Suppressor macrophage (primary cell): ENCODE measurements around the gene RDH14.

Experiments used
- DNase-seq, 4 experiments: peaks; one replicate each; pipeline ENCODE4 v3.0.0-alpha.2; 2020 to 2022
- total RNA-seq, 17 experiments: gene quantifications; one replicate each; lab custom pipeline; 2026; ENCODE audit warnings: mixed read lengths in 6 of 17, inconsistent platforms in 3 of 17; lab: John Stamatoyannopoulos, UW

RDH14 gene, protein sequence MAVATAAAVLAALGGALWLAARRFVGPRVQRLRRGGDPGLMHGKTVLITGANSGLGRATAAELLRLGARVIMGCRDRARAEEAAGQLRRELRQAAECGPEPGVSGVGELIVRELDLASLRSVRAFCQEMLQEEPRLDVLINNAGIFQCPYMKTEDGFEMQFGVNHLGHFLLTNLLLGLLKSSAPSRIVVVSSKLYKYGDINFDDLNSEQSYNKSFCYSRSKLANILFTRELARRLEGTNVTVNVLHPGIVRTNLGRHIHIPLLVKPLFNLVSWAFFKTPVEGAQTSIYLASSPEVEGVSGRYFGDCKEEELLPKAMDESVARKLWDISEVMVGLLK
- total RNA-seq = 4.6 to 11.4 (median 9.7) reads per million in 17 experiments

DNA sequence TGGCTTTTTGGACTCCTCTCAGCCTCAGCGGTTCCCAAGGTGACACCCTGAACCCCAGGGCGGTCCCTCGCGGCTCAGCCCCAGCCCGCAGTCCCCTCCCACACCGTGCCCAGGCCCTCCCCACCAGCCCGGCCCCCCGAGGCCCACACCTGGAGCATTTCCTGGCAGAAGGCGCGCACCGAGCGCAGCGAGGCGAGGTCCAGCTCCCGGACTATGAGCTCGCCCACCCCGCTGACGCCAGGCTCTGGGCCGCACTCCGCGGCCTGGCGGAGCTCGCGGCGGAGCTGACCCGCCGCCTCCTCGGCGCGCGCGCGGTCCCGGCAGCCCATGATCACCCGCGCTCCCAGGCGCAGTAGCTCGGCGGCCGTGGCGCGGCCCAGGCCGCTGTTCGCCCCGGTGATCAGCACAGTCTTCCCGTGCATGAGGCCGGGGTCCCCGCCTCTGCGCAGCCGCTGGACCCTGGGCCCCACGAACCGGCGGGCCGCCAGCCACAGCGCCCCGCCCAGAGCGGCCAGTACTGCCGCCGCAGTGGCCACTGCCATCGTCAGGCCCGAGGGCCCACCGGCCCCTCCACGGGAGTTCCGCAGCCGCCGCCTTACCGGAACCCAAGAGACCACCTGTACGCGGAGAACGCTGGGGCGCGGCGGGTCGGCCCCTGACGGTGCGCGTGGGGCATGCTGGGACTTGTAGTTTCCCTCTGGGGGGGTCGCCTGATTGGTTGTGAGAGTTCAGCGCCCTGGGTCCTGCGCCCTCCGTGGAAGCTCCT, at the start of gene RDH14:
RDH14 (minus strand) TSS at position 623 of the 766 bp plus-strand sequence; CDS start at position 542, 81 bp downstream.
- peak; percentile 87 to 93 (median 91) for DNase-seq

DNA sequence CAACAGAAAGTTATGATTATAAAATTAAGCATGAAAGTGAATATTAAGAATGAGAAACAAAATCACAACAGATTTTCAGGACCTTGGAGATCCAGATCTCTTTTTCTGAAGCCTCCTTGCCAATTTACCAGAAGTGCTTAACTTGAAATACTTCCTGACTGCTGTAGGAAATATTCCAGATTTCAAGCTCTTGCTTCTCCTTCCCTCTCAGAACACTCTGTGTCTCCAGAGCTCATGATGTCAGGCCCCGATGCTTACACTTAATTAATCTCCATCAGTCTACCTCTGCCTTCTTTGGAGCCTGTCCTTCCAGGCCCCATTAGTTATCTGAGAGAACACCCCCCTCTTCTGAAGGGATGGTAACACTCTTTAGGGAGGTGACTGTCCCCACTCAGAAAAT, 49.6 kb upstream of the RDH14 start:
- no peak for DNase-seq

DNA sequence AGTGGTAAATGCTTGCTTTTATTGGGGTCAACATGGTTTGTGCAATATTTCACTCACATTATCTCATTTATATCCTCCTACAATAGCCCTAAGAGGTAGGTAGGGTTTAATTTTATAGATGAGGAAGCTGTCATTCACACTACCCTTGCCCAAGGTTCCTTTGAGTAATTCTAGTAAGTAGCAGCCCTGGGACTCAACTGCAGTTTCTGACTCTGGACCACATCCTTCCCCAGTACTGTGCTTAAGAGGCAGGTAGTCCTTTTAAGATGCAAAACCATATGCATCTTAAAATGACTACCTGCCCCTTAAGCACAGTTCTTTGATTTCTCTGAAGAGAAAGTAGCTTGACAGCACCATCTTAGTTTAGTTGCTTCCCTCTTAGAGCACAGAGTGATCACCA, 44.7 kb upstream of the RDH14 start:
- DNase-seq = no peak

DNA sequence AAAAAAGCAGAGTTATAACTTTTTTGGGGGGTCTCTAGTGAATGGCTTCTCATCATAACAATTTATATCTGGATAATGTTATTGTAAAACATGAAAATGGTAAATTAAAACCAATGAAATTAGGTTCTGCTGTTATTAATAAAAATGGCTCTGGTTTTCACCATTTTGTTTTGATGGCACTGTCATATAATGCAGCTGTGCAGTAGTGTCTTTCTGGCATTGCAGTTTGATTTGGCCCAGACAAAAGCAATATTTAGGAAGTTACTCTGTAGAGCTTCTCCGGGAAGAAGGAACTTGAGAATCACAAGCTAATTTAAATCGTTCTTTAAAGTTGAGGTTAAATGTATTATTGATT, 44.1 kb upstream of the RDH14 start:
- DNase-seq = no peak

DNA sequence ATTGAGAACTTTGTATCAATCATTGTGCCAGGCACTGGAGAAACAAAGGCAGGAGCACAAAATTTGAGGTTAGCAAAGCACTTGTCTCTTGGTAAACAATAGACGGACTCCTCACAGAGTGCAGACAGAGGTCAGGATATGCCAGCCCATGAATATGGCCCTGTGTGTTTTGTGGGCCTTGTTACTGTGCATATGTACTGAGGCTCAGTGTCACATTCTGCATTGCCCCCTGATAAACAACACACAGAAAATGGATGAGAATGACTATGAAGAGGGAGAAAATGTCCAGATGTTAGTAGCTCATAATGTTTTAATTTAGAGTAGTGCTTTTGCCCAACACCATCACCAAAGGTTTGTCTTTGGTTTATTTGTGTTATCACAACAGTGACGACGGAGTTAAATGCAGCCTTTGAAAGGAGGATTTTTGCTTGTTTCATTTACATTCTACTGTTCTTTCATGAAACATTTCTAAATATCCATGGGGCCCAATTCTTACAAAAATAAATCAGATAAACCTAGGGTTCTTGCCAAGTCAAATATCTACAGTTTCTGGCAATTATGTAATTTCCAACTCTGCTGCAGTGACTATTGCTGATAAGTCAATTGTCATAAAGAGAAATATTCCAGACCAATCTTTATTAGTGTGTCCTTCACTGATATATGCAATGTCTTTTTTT, 43.5 kb upstream of the RDH14 start:
- DNase-seq = no peak

DNA sequence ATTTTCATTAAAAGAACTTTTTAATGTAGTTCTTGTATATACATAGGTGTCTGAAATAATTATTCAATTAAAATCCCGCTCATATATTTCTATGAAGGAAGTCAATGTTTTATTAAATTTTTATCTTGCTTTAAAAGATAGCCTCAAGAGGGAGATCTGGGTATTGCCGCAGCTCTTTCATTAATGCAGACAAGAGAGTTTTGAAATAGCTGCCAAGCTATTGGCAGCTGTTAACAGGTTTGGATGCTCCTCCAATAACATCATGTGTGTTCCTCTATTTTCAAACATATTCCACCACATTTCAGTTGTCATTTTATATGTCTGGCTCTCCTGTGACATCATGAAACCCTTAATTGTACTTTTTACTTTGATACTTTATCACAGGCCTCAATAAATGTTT, 41.8 kb upstream of the RDH14 start:
- no peak for DNase-seq

DNA sequence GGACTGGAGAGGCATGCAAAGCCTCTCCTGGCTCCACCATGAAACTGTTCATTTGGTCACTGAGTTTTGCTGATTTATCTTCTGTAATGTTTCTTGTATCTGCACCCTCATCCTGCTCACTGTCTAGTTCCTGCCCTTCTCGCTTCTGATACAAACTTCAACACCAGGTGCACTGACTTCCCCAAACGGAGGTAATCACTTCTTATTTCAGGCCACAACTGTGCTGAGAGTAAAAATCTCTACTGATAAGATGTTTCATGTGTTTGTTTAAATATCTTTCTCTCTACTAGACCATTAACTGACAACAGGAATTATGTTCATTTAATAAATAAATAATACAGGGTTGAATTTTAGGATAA, 39.8 kb upstream of the RDH14 start:
- DNase-seq = no peak

DNA sequence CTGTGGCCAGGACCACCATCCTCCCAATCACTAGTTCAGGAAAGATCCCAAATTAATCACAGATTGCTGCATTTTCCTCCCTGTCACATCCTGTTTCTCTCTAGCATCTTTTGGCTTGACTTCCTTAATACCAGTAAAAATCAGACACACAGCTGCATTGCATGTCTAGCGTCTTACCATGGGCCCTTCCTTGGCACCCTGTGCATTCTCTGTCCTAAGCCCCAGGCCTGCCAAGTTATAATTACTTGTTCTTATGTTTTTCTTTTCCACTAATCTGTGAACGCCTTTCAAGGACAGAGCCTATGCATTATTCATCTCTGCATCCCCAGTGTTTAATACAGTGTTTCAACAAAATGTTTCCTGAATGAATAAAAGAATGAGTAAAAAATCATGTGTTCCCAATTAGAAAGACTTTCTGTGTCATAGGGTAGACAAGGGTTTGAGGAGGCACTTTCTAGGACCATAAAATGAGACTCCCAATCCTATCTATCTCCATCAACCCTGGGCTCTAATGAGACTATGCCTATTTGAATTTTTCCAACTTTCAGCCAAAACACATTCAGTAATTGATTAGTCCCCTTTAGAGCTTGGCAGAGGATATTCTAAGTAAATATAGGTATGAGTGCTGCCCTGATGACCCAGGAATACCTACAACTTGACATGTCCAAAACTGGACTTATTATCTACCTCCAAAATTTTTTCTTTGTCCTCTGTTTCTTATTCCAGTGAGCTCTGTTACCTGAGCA, 39.2 kb upstream of the RDH14 start:
- no peak for DNase-seq

DNA sequence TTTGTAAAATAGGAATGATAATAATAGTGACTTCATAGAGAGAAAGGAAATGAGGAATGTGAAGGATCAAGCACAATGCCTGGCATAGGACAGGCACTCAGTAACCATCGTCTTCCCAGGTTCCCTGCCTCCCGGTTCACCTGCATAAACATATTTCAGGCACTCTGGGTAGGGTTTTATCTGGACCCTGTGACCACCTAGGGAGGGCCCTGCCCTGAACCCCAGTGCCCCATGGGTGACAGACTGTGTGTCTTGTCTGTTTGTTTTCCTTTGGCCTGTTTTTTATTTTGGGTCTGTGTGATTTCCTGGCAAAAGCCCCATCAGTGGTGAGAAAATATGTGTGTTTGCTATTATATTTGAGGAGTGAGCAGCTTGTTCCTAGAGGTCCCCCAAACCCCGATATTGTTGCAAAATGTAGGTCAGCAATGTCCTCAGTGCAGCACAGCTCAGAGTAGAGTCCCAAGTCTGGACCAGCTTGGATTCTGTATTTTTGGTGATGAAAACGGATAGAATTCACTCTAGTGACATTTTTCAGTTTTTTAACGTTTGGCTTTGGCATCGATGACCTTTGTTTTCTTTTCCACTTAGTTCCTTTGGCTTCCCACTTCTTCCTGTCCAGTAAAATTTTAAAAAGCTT, 38.5 kb upstream of the RDH14 start:
- no peak for DNase-seq

DNA sequence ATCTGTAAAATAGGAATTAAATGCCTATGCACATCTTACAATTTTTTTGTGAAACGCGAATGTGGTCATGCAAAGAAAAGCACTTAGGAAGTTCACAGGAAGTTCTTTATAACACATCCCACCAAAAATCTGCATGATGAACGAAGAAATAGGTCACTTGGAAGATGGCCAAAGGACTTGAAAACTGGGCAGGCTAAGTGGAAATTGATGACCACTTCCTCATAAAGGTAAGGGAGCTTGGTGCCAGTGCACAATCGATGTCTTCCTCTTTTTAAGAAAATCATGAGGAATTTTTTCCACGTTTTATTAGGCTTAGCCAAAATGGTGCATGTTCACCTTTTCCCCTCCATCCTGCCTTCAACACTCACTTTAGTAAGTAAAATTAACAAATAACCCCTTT, 37.2 kb upstream of the RDH14 start:
- no peak for DNase-seq

DNA sequence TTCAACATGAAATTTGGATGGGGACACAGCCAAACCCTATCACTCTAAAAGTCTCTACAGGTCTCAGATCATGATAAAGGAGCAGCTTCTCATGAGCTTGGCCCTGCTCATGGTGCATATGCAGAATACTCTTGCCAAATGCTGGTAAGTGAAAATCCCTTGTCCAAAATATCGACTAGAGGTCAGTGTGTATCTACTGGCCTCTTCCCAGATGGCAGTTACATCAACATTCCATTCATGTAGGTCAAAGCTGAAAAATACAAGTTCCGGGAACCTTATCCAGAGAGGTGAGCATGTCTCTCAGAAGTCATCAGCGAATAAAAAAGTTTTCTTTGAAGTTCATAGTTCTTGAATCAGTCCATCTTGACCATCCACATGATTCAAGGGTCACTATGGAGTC, 36.5 kb upstream of the RDH14 start:
- DNase-seq = no peak

DNA sequence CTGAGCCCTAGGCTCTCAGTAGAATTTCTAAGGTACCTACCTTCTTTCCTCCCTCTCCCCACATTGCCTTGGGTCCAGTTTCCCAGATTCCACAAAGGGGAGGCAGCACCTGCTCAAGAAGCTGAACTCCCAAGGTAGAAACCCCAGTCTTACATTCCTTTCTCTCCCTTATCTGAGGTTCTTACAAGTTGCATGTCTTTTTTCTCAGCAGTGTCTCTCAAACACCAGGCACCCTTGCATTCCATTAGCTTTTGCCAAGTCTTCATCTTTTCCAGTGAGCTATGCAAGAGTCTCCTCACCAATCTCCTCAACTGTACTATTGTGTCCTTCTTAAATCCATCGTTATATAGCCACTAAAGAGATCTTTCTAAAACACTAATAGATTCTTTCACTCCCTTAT, 33.0 kb upstream of the RDH14 start:
- DNase-seq = no peak

DNA sequence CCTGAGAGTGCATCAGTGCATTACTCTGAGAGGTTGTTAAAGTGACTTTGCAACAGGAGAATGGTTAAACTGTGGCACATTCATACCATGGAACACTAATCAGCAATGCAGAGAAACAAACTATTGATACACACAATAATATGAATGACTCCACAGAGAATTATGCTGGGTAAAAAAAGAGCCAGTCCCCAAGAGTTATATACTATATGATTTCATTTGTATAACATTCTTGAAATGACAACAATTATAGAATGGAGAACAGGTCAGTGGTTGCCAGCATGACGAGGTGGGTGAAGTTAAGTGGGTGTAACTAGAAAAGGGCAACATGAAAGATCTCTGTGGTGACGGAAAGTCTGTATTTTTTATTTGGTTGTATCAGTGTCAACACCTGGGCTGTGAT, 31.9 kb upstream of the RDH14 start:
- no peak for DNase-seq

DNA sequence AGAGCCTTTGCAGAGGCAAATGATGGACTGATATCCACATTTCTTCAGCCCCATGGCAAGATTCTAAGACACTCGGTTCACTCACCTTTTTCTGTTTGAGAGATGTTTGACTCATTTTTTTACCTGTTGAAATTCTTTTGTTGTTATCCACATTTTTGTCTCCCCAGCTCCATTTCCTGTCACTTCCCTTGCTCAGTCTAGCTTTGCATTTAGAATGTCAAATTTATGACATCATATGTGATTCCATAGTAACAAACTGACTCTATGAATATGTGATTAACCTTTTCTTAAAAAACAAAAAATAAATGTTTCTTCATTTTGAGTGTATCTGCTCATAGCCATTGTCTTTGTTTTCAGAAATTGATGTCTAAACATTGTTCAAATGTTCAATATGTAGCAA, 28.9 kb upstream of the RDH14 start, which contains the start of gene NT5C1B:
NT5C1B (minus strand) TSS at position 216 of the 400 bp plus-strand sequence; CDS start at position 115, 101 bp downstream.
- DNase-seq = no peak

DNA sequence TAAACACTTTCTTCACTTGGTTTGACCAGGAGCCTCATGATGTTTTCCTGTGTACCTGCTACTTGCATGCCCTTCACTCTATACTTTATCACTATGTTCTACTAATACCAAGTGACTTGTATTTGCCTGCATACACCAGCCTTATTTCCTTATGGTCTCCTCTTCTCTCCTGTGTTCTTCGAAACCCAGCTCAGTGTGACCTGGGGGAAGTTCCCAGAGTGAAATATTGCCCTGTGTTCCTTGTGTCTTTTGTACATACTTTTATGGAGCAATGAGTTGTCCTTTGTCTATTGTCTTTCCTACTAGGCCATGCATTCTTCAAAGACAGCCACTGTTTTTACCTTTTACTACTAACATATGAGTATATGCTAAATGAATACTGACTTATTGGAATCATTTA, 28.3 kb upstream of the RDH14 start:
- no peak for DNase-seq

DNA sequence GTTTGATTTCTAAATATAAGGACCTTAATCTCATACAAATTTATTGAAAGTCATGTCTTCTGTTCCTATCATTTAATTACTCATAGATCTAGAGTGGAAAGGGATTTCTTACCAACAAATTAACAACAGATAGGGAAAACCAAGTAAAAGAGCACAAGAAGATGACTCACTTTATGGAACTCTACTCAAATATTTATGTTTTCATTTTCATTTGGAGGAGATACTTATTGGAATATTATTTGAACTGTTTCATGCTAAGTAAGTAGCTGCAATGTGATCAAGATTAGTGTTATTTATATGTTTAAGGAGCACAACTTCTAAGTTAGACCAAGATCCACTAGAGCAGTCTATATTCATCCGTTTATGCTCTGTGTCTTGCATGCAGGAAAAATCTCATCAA, 27.6 kb upstream of the RDH14 start:
- no peak for DNase-seq

DNA sequence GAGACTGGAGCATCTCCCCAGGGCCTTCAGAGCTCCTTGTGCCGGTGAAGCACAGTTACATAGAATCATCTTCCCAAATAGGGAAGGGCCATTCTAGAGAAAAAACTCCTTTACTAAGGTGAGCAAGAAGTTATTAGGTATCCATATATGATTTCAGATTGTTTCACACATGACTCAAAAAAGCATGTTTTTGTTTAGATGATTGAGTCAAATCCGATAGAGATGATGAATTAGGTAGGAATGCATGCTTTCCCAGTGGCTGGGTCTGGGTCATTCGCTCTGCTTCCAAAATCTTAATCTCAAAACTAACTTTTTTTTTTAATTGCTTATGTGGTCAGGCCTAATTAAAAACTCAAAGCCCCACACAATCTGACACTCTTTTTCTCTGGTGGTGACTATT, 25.1 kb upstream of the RDH14 start:
- no peak for DNase-seq

DNA sequence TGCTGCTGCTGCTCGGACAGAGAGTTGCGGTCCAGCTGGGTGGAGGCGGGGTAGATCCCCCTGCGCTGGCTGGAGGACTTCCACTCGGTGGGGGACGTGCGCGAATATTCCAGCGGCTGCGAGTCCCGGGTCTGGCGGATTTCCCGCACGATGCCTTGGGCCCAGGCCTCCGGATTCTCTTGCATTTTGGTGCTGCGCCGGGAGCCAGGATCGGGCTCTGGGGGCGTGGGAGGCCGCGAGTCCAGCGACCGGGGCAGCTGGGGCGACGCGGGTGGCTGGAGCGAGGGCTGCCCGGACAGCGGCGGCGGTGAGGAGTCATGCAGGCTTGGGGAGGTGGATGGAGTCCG, 24.1 kb upstream of the RDH14 start:
- no peak for DNase-seq

DNA sequence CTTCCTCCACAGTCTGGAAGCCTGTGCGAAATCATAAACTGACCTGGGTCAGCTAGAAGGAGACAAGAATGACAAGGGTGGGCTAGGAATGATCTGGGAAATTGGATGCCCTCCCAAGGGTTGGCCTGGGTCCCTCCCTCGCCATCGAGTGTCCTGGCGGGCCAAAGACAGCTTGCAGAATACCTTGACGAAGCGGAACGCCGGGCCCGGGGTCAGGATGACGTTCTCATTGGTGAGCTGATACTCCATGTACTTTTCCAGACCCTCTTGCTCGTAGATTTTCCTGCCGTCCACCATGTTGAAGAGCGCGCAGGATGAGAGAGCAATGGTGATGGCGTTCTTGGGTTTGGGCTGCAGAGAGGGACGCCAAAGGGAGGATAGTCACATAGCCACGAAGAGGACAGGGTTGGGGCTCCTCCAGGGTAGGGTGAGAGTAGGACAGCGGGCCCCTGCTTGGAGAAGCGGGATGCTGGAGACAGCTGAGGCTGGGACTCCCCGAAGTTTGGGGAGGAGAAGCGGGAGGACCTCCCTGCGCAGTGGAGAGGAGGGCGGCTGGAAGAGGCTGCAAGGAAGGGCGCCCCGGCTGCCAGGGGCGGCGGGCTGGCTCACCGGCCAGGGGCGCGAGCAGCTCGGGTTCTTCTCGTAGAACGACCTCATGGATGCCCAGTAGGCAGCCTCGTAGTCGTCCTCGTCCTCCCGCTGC, 23.6 kb upstream of the RDH14 start:
- no peak for DNase-seq

DNA sequence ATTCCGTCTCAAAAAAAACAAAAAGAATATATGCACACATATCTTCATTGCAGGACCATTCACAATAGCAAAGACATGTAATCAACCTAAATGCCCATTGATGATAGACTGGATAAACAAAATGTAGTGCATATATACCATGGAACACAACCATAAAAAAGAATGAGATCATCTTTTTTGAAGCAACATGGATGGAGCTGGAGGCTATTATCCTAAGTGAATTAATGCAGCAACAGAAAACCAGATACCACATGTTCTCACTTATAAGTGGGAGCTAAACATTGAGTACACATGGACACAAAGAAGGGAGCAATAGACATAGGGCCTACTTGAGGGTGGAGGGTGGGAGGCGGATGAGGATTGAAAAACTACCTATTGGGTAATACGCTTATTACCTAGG, 20.2 kb upstream of the RDH14 start:
- no peak for DNase-seq

DNA sequence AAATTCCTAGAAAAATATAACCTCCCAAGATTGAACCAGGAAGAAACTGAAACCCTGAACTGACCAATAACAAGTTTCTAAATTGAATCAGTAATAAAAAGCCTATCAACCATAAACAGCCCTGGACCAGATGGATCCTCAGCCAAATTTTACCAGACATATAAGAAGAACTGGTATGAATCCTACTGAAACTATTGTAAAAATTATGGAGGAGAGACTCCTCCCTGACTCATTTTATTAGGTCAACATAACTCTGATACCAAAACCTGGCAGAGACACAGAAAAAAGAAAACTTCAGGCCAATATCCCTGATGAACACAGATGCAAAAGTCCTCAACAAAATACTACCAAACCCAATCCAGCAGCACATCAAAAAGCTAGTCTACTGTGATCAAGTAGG, 17.6 kb upstream of the RDH14 start:
- DNase-seq = no peak
